Duodenal mucosa (tissue), 2 donors: ENCODE data around the gene CERS6.
A peak's percentile ranks its signal among the peaks of the same experiment; 100 is the strongest.

Source experiments
- H3K27ac ChIP-seq: one replicate; pipeline ENCODE4 v1.7.0; 2013; ENCODE audit warnings: low read depth, low read length
- H3K27me3 ChIP-seq, 2 donors: one replicate each; pipeline ENCODE4 v1.7.0; 2013; ENCODE audit warnings: low read length in 2 of 2, control low read depth in 1 of 2; ENCODE audit not compliant: insufficient read depth in 2 of 2, control insufficient read depth in 1 of 2
- H3K36me3 ChIP-seq, 2 donors: one replicate each; pipeline ENCODE4 v1.7.0; 2013; ENCODE audit warnings: low read length in 2 of 2, control low read depth in 1 of 2; ENCODE audit not compliant: insufficient read depth in 2 of 2, control insufficient read depth in 1 of 2
- H3K4me1 ChIP-seq, 2 donors: one replicate each; pipeline ENCODE4 v1.7.0; 2013; ENCODE audit warnings: low read length in 2 of 2, control low read depth in 1 of 2; ENCODE audit not compliant: insufficient read depth in 2 of 2, control insufficient read depth in 1 of 2
- H3K4me3 ChIP-seq, 2 donors: one replicate each; pipeline ENCODE4 v1.7.0; 2013; ENCODE audit warnings: low read length in 2 of 2, low read depth in 1 of 2
- H3K9ac ChIP-seq, 2 donors: one replicate each; pipeline ENCODE4 v1.7.0; 2013; ENCODE audit warnings: low read length in 2 of 2, low read depth in 1 of 2
- H3K9me3 ChIP-seq, 2 donors: one replicate each; pipeline ENCODE4 v1.7.0; 2013; ENCODE audit warnings: low read length in 2 of 2, control low read depth in 1 of 2; ENCODE audit not compliant: control insufficient read depth in 1 of 2

CERS6 gene

GRCh38 chr2:168528016-168528415 is 71.9 kb downstream of the CERS6 start:
- Histone ChIP-seq H3K9me3 (no peaks in the 10 kb centered on the region), H3K4me1 (peaks cover 0 to 29% of the 10 kb centered on the region in 2 donors), H3K9ac (no peak overlapping the region), H3K27ac (no peak overlapping the region), H3K4me3 (no peak overlapping the region), H3K27me3 (no peaks in the 10 kb centered on the region), H3K36me3 (no peaks in the 10 kb centered on the region)

- H3K9ac ChIP-seq: no peak overlapping the region
- no peak overlapping the region for H3K4me3 ChIP-seq
- no peaks in the 10 kb centered on the region for H3K36me3 ChIP-seq
- H3K27ac ChIP-seq: no peak overlapping the region
- no peaks in the 10 kb centered on the region for H3K9me3 ChIP-seq
- no peaks in the 10 kb centered on the region for H3K27me3 ChIP-seq
- H3K4me1 ChIP-seq: peaks cover 0 to 29% of the 10 kb centered on the region in 2 donors
Observed at GRCh38 chr2:168528469-168528868, 72.4 kb downstream of the CERS6 start.

- H3K9ac ChIP-seq: no peak overlapping the region
- no peak overlapping the region for H3K4me3 ChIP-seq
- no peaks in the 10 kb centered on the region for H3K9me3 ChIP-seq
- H3K36me3 ChIP-seq: no peaks in the 10 kb centered on the region
- H3K27ac ChIP-seq: no peak overlapping the region
- H3K27me3 ChIP-seq: no peaks in the 10 kb centered on the region
- H3K4me1 ChIP-seq: peaks cover 0 to 22% of the 10 kb centered on the region in 2 donors
Observed at GRCh38 chr2:168529054-168529833, 73.2 kb downstream of the CERS6 start.

- no peaks in the 10 kb centered on the region for H3K9me3 ChIP-seq
- H3K9ac ChIP-seq: no peak overlapping the region
- H3K4me1 ChIP-seq: peaks cover 0 to 17% of the 10 kb centered on the region in 2 donors
- no peak overlapping the region for H3K27ac ChIP-seq
- no peaks in the 10 kb centered on the region for H3K36me3 ChIP-seq
- no peaks in the 10 kb centered on the region for H3K27me3 ChIP-seq
- H3K4me3 ChIP-seq: no peak overlapping the region
Observed at GRCh38 chr2:168529900-168530561, 74.0 kb downstream of the CERS6 start.

GRCh38 chr2:168530982-168531622 is 75.0 kb downstream of the CERS6 start:
- no peak overlapping the region for H3K27ac ChIP-seq
- H3K9ac ChIP-seq: no peak overlapping the region
- H3K4me1 ChIP-seq: peaks cover 0 to 12% of the 10 kb centered on the region in 2 donors
- no peaks in the 10 kb centered on the region for H3K9me3 ChIP-seq
- H3K36me3 ChIP-seq: no peaks in the 10 kb centered on the region
- H3K27me3 ChIP-seq: no peaks in the 10 kb centered on the region
- no peak overlapping the region for H3K4me3 ChIP-seq

- H3K4me1 ChIP-seq: peaks cover 0 to 6% of the 10 kb centered on the region in 2 donors
- H3K36me3 ChIP-seq: no peaks in the 10 kb centered on the region
- no peak overlapping the region for H3K27ac ChIP-seq
- H3K27me3 ChIP-seq: no peaks in the 10 kb centered on the region
- no peak overlapping the region for H3K9ac ChIP-seq
- peaks cover 4 to 7% of the 10 kb centered on the region in 2 donors for H3K9me3 ChIP-seq
- no peak overlapping the region for H3K4me3 ChIP-seq
Observed at GRCh38 chr2:168534926-168535325, 78.9 kb downstream of the CERS6 start.

GRCh38 chr2:168536925-168537466 is 80.9 kb downstream of the CERS6 start:
- H3K9ac ChIP-seq: no peak overlapping the region
- H3K4me1 ChIP-seq: peaks cover 0 to 8% of the 10 kb centered on the region in 2 donors
- no peak overlapping the region for H3K27ac ChIP-seq
- peaks cover 9 to 14% of the 10 kb centered on the region in 2 donors for H3K9me3 ChIP-seq
- no peaks in the 10 kb centered on the region for H3K27me3 ChIP-seq
- H3K4me3 ChIP-seq: no peak overlapping the region
- peaks cover 0 to 5% of the 10 kb centered on the region in 2 donors for H3K36me3 ChIP-seq

- Histone ChIP-seq H3K36me3 (peaks cover 0 to 5% of the 10 kb centered on the region in 2 donors), H3K27me3 (no peaks in the 10 kb centered on the region), H3K27ac (no peak overlapping the region), H3K9ac (no peak overlapping the region), H3K9me3 (peaks cover 9 to 14% of the 10 kb centered on the region in 2 donors), H3K4me1 (peaks cover 0 to 18% of the 10 kb centered on the region in 2 donors), H3K4me3 (no peak overlapping the region)
Observed at GRCh38 chr2:168538133-168538532, 82.1 kb downstream of the CERS6 start.

- Histone ChIP-seq H3K4me1 (peaks cover 0 to 18% of the 10 kb centered on the region in 2 donors), H3K4me3 (no peak overlapping the region), H3K36me3 (peaks cover 0 to 5% of the 10 kb centered on the region in 2 donors), H3K27ac (no peak overlapping the region), H3K27me3 (no peaks in the 10 kb centered on the region), H3K9ac (no peak overlapping the region), H3K9me3 (peaks cover 9 to 14% of the 10 kb centered on the region in 2 donors)
Observed at GRCh38 chr2:168538534-168538933, 82.5 kb downstream of the CERS6 start.

- Histone ChIP-seq H3K4me1 (peaks cover 0 to 18% of the 10 kb centered on the region in 2 donors), H3K27me3 (no peaks in the 10 kb centered on the region), H3K36me3 (peaks cover 0 to 5% of the 10 kb centered on the region in 2 donors), H3K27ac (no peak overlapping the region), H3K9me3 (peaks cover 9 to 14% of the 10 kb centered on the region in 2 donors), H3K9ac (no peak overlapping the region), H3K4me3 (peak overlapping the region in 1 of 2 donors; percentile 9)
Observed at GRCh38 chr2:168539945-168540344, 83.9 kb downstream of the CERS6 start.
